MCF 10A (cell line): ENCODE data around the gene CDKL2. TPM values are rescaled to one million over a fixed set of nuclear protein-coding genes. Genes with fewer than 3 reads are reported as not detected.

Experiments used
- BruUV-seq: library from RNA; stranded (reverse); fragments of 400-500 nt; replicated peaks from 2 replicates; lab custom pipeline; 2021; lab: Mats Ljungman, UMichigan
- CTCF ChIA-PET: fragments of 300-600 bp; sonication (Branson Sonifier 250); formaldehyde crosslinking; extraction: SDS; loops from one replicate; lab custom pipeline; 2021; ENCODE audit warnings: antibody characterized with exemption, inconsistent platforms; lab: Yijun Ruan, JAX
- POLR2A ChIA-PET: fragments of 300-600, 350-650 bp; sonication (Branson Sonifier 250); formaldehyde crosslinking; extraction: SDS; loops from one replicate; lab custom pipeline; 2020; ENCODE audit warnings: antibody characterized with exemption, inconsistent platforms; lab: Yijun Ruan, JAX
- DNase-seq: peaks from one replicate; pipeline ENCODE4 v3.0.0-alpha.2; 2018; ENCODE audit not compliant: unreplicated experiment
- H3K27ac Mint-ChIP-seq: one replicate; pipeline ENCODE4 v1.8.0; 2022; ENCODE audit warnings: mild to moderate bottlenecking, low read depth, mixed read lengths; ENCODE audit not compliant: unreplicated experiment
- H3K27me3 Mint-ChIP-seq: one replicate; pipeline ENCODE4 v1.8.0; 2022; ENCODE audit warnings: mixed read lengths; ENCODE audit not compliant: insufficient read depth, unreplicated experiment
- H3K36me3 Mint-ChIP-seq: one replicate; pipeline ENCODE4 v1.8.0; 2022; ENCODE audit warnings: mild to moderate bottlenecking, moderate library complexity, mixed read lengths; ENCODE audit not compliant: insufficient read depth, unreplicated experiment
- H3K4me1 Mint-ChIP-seq: one replicate; pipeline ENCODE4 v1.8.0; 2022; ENCODE audit warnings: mixed read lengths; ENCODE audit not compliant: insufficient read depth, unreplicated experiment
- H3K4me3 Mint-ChIP-seq: one replicate; pipeline ENCODE4 v1.8.0; 2022; ENCODE audit warnings: mild to moderate bottlenecking, moderate library complexity, mixed read lengths; ENCODE audit not compliant: unreplicated experiment
- H3K9me3 Mint-ChIP-seq: one replicate; pipeline ENCODE4 v1.8.0; 2022; ENCODE audit warnings: mixed read lengths; ENCODE audit not compliant: unreplicated experiment
- CTCF ChIP-seq: fragments of 200-600 bp; IDR thresholded peaks from one replicate; pipeline ENCODE4 v1.8.0; 2022; ENCODE audit warnings: antibody characterized with exemption, mild to moderate bottlenecking; ENCODE audit not compliant: unreplicated experiment
- intact Hi-C: fragments of 100-400 bp; cut with micrococcal nuclease; formaldehyde crosslinking; loops from 2 replicates; pipeline ENCODE4 v1.14.1; 2022
- total RNA-seq: library from RNA; stranded (reverse); gene quantifications from 2 replicates; pipeline ENCODE4 v1.2.3, GENCODE V29; 2022

The CDKL2 gene
- total RNA-seq, 1 experiment from 2014 or later = 0.42 TPM

- TF ChIP-seq CTCF = no peak
- no peak overlapping the region for H3K27ac Mint-ChIP-seq
- no peaks in the 10 kb centered on the region for H3K36me3 Mint-ChIP-seq
- H3K9me3 Mint-ChIP-seq = no peaks in the 10 kb centered on the region
- ChIA-PET CTCF (no interaction called here), POLR2A (no interaction called here)
- intact Hi-C loops = no loop called here
- DNase-seq = no peak
- no peaks in the 10 kb centered on the region for H3K27me3 Mint-ChIP-seq
- H3K4me3 Mint-ChIP-seq = no peak overlapping the region
- H3K4me1 Mint-ChIP-seq = no peaks in the 10 kb centered on the region
- BruUV-seq = no TSS peak
Observed at GRCh38 chr4:75612306-75612705, 18.0 kb downstream of the CDKL2 start.

- no peak for DNase-seq
- H3K4me1 Mint-ChIP-seq = no peaks in the 10 kb centered on the region
- TF ChIP-seq CTCF = no peak
- ChIA-PET CTCF (interaction anchor here (0.6 to 1.0 kb wide), 2 partner anchors 51 to 253 kb away, joined by 3 to 4 read pairs; no protein-coding TSS in a partner anchor), POLR2A (no interaction called here)
- intact Hi-C loops = no loop called here
- no peak overlapping the region for H3K4me3 Mint-ChIP-seq
- H3K36me3 Mint-ChIP-seq = no peaks in the 10 kb centered on the region
- no peak overlapping the region for H3K27ac Mint-ChIP-seq
- no peaks in the 10 kb centered on the region for H3K27me3 Mint-ChIP-seq
- no TSS peak for BruUV-seq
- H3K9me3 Mint-ChIP-seq = no peaks in the 10 kb centered on the region
Observed at GRCh38 chr4:75605928-75606327, 24.4 kb downstream of the CDKL2 start.

- no peak overlapping the region for H3K4me3 Mint-ChIP-seq
- no peak overlapping the region for H3K27ac Mint-ChIP-seq
- no peak for DNase-seq
Observed at GRCh38 chr4:75599647-75600046, 30.7 kb downstream of the CDKL2 start.

GRCh38 chr4:75598390-75598789, 31.9 kb downstream of the CDKL2 start:
- no TSS peak for BruUV-seq
- Mint-ChIP-seq H3K27ac (no peak overlapping the region), H3K4me3 (no peak overlapping the region), H3K36me3 (no peaks in the 10 kb centered on the region), H3K4me1 (no peaks in the 10 kb centered on the region), H3K27me3 (no peaks in the 10 kb centered on the region), H3K9me3 (no peaks in the 10 kb centered on the region)
- CTCF ChIA-PET = no interaction called here
- intact Hi-C loops = no loop called here
- POLR2A ChIA-PET = no interaction called here
- peak; percentile 35 for DNase-seq
- no peak for TF ChIP-seq CTCF

More at GRCh38 chr4:75599647-75600046, 30.7 kb downstream of the CDKL2 start:
- BruUV-seq = no TSS peak
- TF ChIP-seq CTCF = no peak
- intact Hi-C loops = no loop called here
- CTCF ChIA-PET = interaction anchor here (1.5 kb wide), 1 partner anchor 248 kb away, joined by 3 read pairs; no protein-coding TSS in a partner anchor
- Mint-ChIP-seq H3K36me3 (no peaks in the 10 kb centered on the region), H3K9me3 (no peaks in the 10 kb centered on the region), H3K4me1 (no peaks in the 10 kb centered on the region), H3K27me3 (no peaks in the 10 kb centered on the region)
- POLR2A ChIA-PET = no interaction called here
